AG04449 (cell line): ENCODE data around the gene UMAD1.

Experiments used
- CTCF ChIA-PET: fragments of 350-600 bp; formaldehyde crosslinking; extraction: SDS; loops from one replicate; lab custom pipeline; 2021; ENCODE audit warnings: antibody characterized with exemption; lab: Yijun Ruan, JAX
- POLR2A ChIA-PET: fragments of 400-600, 350-600 bp; formaldehyde crosslinking; extraction: SDS; loops from one replicate; lab custom pipeline; 2020; ENCODE audit warnings: antibody characterized with exemption, inconsistent platforms; lab: Yijun Ruan, JAX
- DNase-seq: peaks from one replicate; pipeline ENCODE4 v3.0.0-alpha.2; 2010; ENCODE audit warnings: low read depth, low spot score
- H3K4me3 ChIP-seq: 2 replicates; pipeline ENCODE4 v1.5.1; 2011; ENCODE audit warnings: low read depth, mild to moderate bottlenecking, control low read depth, low read length
- CTCF ChIP-seq: IDR thresholded peaks from one replicate; pipeline ENCODE4 v1.5.1; 2011; ENCODE audit warnings: mild to moderate bottlenecking, moderate library complexity, low read length, control low read depth, inconsistent platforms; ENCODE audit not compliant: insufficient read depth; ENCODE audit errors: missing control alignments

The UMAD1 gene

GRCh38 chr7:7857143-7857583 lies 216.6 kb downstream of the UMAD1 start:
- CTCF ChIA-PET = interaction anchor here (1.1 kb wide), 1 partner anchor 12 kb away, joined by 3 read pairs; no protein-coding TSS in a partner anchor
- no peak for TF ChIP-seq CTCF
- no peak for DNase-seq
- H3K4me3 ChIP-seq = no peak overlapping the region
- POLR2A ChIA-PET = no interaction called here

- no peak for TF ChIP-seq CTCF
- DNase-seq = no peak
- ChIA-PET CTCF (interaction anchor here (1.1 kb wide), 1 partner anchor 11 kb away, joined by 3 read pairs; no protein-coding TSS in a partner anchor), POLR2A (no interaction called here)
- H3K4me3 ChIP-seq = no peak overlapping the region
Measured at GRCh38 chr7:7858559-7858958, 218.0 kb downstream of the UMAD1 start.

GRCh38 chr7:7859411-7859810 lies 218.9 kb downstream of the UMAD1 start:
- no peak overlapping the region for H3K4me3 ChIP-seq
- no peak for DNase-seq
- POLR2A ChIA-PET = no interaction called here
- no peak for TF ChIP-seq CTCF
- CTCF ChIA-PET = interaction anchor here (0.7 to 1.1 kb wide), 2 partner anchors 9 to 18 kb away, joined by 3 read pairs; no protein-coding TSS in a partner anchor

- TF ChIP-seq CTCF = no peak
- H3K4me3 ChIP-seq = no peak overlapping the region
- ChIA-PET CTCF (interaction anchor here (0.8 kb wide), 1 partner anchor 9 kb away, joined by 4 read pairs; no protein-coding TSS in a partner anchor), POLR2A (no interaction called here)
- peak; percentile 3 for DNase-seq
Measured at GRCh38 chr7:7861211-7861633, 220.7 kb downstream of the UMAD1 start.

GRCh38 chr7:7862393-7862792 lies 221.8 kb downstream of the UMAD1 start:
- DNase-seq = no peak
- no peak for TF ChIP-seq CTCF
- no peak overlapping the region for H3K4me3 ChIP-seq
- POLR2A ChIA-PET = no interaction called here
- CTCF ChIA-PET = no interaction called here

GRCh38 chr7:7867846-7868571 lies 227.5 kb downstream of the UMAD1 start:
- ChIA-PET CTCF (interaction anchor here (1.3 kb wide), 1 partner anchor 19 kb away, joined by 4 read pairs; no protein-coding TSS in a partner anchor), POLR2A (no interaction called here)

More at GRCh38 chr7:7867846-7868571, 227.5 kb downstream of the UMAD1 start:
- no peak for TF ChIP-seq CTCF
- no peak for DNase-seq
- no peak overlapping the region for H3K4me3 ChIP-seq
